GM11168 (cell line): ENCODE results near the gene TBC1D1.

ENCODE experiments used
- in situ Hi-C: fragments of 300-500 bp; cut with MboI; formaldehyde crosslinking; loops from one replicate; pipeline ENCODE4 v1.12.0; 2022; ENCODE audit warnings: low sequenced_read_pairs; ENCODE audit not compliant: unreplicated experiment

TBC1D1 gene

GRCh38 chr4:37988670-37989069 lies 97.8 kb downstream of the TBC1D1 start:
- in situ Hi-C loops, result no loop called here

- in situ Hi-C loops, result no loop called here
Measured at GRCh38 chr4:37989398-37990260, 98.7 kb downstream of the TBC1D1 start.

GRCh38 chr4:37990731-37991245 lies 99.9 kb downstream of the TBC1D1 start:
- in situ Hi-C loops, result no loop called here

GRCh38 chr4:37991623-37992410 lies 100.9 kb downstream of the TBC1D1 start:
- in situ Hi-C loops, result no loop called here

GRCh38 chr4:37993806-37994205 lies 102.9 kb downstream of the TBC1D1 start:
- in situ Hi-C loops, result no loop called here

- in situ Hi-C loops, result no loop called here
Measured at GRCh38 chr4:37994569-37994968, 103.7 kb downstream of the TBC1D1 start.

- in situ Hi-C loops, result no loop called here
Measured at GRCh38 chr4:37995299-37995821, 104.5 kb downstream of the TBC1D1 start.

- in situ Hi-C loops, result no loop called here
Measured at GRCh38 chr4:37995981-37996775, 105.3 kb downstream of the TBC1D1 start.

- in situ Hi-C loops, result no loop called here
Measured at GRCh38 chr4:37998226-37998625, 107.3 kb downstream of the TBC1D1 start.

GRCh38 chr4:37999000-37999716 lies 108.3 kb downstream of the TBC1D1 start:
- in situ Hi-C loops, result no loop called here

- in situ Hi-C loops, result no loop called here
Measured at GRCh38 chr4:37999965-38000364, 109.1 kb downstream of the TBC1D1 start.

GRCh38 chr4:38001927-38002326 lies 111.0 kb downstream of the TBC1D1 start:
- in situ Hi-C loops, result no loop called here

GRCh38 chr4:38002451-38003071 lies 111.7 kb downstream of the TBC1D1 start:
- in situ Hi-C loops, result no loop called here

GRCh38 chr4:38003102-38003501 lies 112.2 kb downstream of the TBC1D1 start:
- in situ Hi-C loops, result no loop called here

GRCh38 chr4:38003628-38004027 lies 112.7 kb downstream of the TBC1D1 start:
- in situ Hi-C loops, result no loop called here

GRCh38 chr4:38004062-38004461 lies 113.2 kb downstream of the TBC1D1 start:
- in situ Hi-C loops, result no loop called here

GRCh38 chr4:38004887-38005286 lies 114.0 kb downstream of the TBC1D1 start:
- in situ Hi-C loops, result no loop called here

GRCh38 chr4:38005637-38006036 lies 114.8 kb downstream of the TBC1D1 start:
- in situ Hi-C loops, result no loop called here

- in situ Hi-C loops, result no loop called here
Measured at GRCh38 chr4:38007645-38008044, 116.8 kb downstream of the TBC1D1 start.
